Measurements from ENCODE around the gene IFNAR1.

The IFNAR1 gene

DNA sequence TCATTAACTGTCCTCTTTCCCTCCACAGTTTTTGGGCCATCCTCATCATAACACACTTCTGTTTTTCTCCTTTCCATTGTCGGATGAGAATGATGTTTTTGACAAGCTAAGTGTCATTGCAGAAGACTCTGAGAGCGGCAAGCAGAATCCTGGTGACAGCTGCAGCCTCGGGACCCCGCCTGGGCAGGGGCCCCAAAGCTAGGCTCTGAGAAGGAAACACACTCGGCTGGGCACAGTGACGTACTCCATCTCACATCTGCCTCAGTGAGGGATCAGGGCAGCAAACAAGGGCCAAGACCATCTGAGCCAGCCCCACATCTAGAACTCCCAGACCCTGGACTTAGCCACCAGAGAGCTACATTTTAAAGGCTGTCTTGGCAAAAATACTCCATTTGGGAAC, 28.6 kb upstream of the IFNAR1 start:
- no peak for TF ChIP-seq ZFX (IDR thresholded peaks at IDR 0.05)
- TF ChIP-seq, protein P1, sequence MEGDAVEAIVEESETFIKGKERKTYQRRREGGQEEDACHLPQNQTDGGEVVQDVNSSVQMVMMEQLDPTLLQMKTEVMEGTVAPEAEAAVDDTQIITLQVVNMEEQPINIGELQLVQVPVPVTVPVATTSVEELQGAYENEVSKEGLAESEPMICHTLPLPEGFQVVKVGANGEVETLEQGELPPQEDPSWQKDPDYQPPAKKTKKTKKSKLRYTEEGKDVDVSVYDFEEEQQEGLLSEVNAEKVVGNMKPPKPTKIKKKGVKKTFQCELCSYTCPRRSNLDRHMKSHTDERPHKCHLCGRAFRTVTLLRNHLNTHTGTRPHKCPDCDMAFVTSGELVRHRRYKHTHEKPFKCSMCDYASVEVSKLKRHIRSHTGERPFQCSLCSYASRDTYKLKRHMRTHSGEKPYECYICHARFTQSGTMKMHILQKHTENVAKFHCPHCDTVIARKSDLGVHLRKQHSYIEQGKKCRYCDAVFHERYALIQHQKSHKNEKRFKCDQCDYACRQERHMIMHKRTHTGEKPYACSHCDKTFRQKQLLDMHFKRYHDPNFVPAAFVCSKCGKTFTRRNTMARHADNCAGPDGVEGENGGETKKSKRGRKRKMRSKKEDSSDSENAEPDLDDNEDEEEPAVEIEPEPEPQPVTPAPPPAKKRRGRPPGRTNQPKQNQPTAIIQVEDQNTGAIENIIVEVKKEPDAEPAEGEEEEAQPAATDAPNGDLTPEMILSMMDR (conservative IDR thresholded peaks at IDR 0.05): no peak
- no peak overlapping the region for H3K27ac ChIP-seq

DNA sequence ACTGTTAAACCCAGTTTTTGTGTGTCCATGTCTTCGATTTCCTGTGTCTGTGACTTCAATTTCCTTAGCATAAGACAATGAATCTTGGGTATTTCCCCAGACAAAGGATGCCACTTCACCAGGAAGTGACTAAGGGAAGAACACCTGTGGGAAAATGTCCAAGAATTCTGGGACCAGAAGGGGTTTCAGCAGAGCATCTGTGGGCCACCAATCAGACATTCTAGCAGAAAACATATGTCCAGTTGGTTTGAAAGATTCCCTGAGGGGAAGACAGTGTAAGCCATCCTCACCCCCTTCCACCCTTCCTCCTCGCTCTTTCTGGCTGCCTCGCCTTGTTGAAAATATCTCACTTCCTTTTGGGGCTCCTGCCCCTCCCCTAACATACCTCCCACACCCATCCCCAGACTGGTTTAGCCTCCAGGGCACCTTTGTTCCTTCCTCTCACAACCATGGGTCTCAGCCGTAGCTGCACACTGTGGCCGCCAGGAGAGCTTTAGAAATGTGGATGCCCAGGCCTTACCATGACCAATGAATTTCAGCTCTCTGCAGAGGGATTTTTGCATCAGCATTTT, 25.5 kb upstream of the IFNAR1 start:
- TF ChIP-seq, protein P1 (conservative IDR thresholded peaks at IDR 0.05): no peak
- no peak for TF ChIP-seq ZFX (IDR thresholded peaks at IDR 0.05)
- H3K27ac ChIP-seq: peak overlapping the region; percentile 90; the same call in 1 of the 2 replicates

DNA sequence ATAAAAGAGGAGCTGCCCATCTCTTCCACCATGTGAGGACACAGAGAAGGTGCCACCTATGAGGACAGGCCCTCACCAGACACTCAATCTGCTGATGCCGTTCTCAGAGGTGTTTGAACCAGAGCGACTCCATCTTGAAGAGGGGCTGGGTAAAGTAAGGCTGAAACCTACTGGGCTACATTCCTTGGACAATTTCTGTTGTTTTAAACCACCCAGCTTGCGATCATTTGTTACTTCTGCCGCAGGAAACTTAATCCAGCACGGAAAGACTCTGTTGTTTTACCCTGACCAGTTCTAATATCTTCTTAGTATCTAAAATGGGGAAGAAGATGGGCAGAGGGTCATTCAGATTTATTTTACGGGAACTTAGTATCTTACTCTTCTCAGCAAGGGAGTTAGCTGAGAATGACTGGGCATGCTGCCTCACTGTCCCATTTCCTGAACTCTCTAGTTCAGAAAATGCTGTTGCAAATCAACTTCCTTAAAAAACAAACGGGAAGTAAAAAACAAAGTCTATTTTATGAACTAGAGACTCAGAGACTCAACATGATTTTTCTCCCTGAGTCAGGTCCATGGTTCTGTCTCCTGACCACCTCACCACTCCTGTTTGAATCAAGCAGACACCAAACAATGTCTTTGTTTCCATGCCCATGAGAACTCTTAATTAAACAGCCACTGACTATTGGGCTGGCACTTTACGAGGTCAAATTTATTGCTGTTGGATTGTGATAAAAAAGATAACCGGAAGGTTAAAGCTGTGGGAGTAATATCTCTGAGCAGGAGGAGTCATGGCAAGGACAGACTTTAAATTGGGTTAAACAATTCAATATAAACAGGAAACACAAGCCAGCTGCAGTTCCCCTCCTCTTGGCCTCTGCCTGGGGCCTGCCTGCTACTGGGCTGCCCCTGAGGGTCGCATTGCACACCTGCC, 23.8 kb upstream of the IFNAR1 start:
- H3K27ac ChIP-seq: peak overlapping the region; percentile 90

DNA sequence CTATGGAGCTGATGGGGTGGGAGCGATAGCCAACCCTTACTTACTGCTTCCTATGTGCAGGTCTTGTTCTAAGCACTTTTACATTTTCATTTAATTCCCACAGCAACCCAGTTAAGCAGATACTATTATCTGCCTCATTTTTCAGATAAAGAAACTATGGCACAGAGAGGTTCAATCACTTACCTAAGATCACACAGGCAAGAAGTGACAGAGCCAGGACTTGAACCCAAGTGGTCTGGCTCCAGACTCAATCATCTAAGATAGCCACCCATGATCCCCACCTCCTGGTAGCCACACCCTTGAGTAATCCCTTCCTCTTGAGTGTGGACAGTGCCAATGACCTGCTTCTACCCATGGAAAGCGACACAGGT, 23.2 kb upstream of the IFNAR1 start:
- no peak for TF ChIP-seq ZFX (IDR thresholded peaks at IDR 0.05)
- TF ChIP-seq, protein P1 (conservative IDR thresholded peaks at IDR 0.05): no peak
- peak overlapping the region; percentile 90 for H3K27ac ChIP-seq

More for the DNA sequence above, 23.8 kb upstream of the IFNAR1 start:
- TF ChIP-seq, protein P1 (conservative IDR thresholded peaks at IDR 0.05): no peak
- TF ChIP-seq ZFX (IDR thresholded peaks at IDR 0.05): no peak

DNA sequence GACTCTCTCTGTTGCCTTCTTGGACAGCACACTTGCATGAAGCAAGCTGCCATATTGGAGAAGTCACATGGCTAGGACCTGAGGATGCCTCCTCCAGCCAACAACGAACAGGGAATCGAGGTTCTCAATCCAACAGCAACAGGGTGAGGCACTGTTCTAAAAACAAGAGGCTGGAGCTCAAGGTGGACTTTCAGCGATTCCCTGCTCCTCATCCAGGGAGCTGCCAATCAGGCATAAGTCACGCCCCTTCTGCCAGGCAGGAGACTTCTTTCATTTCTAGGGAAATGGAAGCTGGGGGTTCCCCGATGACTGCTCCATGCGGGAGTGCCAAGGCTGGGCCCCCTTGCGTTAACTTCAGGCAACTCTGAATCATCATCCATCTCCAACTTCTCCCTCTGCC, 22.7 kb upstream of the IFNAR1 start:
- no peak for TF ChIP-seq ZFX (IDR thresholded peaks at IDR 0.05)
- peak overlapping the region; percentile 90 for H3K27ac ChIP-seq

DNA sequence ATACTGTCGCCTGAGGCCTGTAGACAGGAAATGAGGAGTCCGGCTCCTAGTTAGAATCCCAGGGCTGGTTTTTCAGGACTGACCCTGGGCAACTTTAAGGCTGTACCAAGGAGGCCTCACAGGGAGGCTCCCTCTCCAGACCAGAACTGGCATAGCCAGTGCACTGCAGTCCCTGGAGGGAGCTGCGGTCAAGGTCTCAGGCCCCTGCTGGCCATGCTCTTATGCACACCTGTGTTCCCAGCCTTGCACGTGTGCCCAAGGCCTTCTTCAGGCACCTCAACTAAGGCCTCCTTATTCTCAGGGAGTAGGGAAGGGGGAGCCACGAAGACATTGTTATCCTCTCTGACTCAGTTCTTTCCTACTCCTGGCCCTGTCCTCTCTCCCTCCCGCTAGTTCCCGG, 22.0 kb upstream of the IFNAR1 start:
- TF ChIP-seq, protein P1 (conservative IDR thresholded peaks at IDR 0.05): no peak; the same call in 1 of the 2 replicates
- no peak for TF ChIP-seq ZFX (IDR thresholded peaks at IDR 0.05)
- H3K27ac ChIP-seq: peak overlapping the region; percentile 90

DNA sequence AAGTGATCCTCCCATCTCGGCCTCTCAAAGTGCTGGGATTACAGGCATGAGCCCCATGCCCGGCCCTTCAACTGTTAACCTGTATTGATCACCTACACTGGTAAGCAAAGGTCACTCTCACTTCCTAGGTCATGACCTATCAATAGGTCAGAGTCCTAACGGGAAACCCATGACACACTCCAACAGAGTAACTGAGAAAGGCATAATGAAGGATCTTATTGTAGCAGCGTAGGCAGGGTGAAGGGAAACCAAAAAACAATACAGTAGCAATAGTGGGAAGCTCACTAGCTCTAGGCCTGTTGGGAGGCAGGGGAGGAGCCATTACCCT, 19.5 kb upstream of the IFNAR1 start:
- H3K27ac ChIP-seq: peak overlapping the region; percentile 90
- TF ChIP-seq, protein P1 (conservative IDR thresholded peaks at IDR 0.05): no peak
- no peak for TF ChIP-seq ZFX (IDR thresholded peaks at IDR 0.05)

All from C4-2B (cell line).